Muscle of leg (tissue), 11 donors: Measurements from ENCODE around the gene KCND3. TPM values are rescaled to one million over a fixed set of nuclear protein-coding genes. Genes with fewer than 3 reads are reported as not detected.

ENCODE experiments used
- DNase-seq: peaks from one replicate; pipeline ENCODE4 v3.0.0; 2013
- H3K27ac ChIP-seq: one replicate; pipeline ENCODE4 v1.5.1; 2013; ENCODE audit warnings: mild to moderate bottlenecking, low read length, control low read depth
- H3K27me3 ChIP-seq: one replicate; pipeline ENCODE4 v1.6.1; 2013; ENCODE audit warnings: low read length; ENCODE audit not compliant: control insufficient read depth, insufficient read depth
- H3K36me3 ChIP-seq: one replicate; pipeline ENCODE4 v1.6.1; 2013; ENCODE audit warnings: low read length; ENCODE audit not compliant: control insufficient read depth, insufficient read depth
- H3K4me1 ChIP-seq: one replicate; pipeline ENCODE4 v1.6.1; 2013; ENCODE audit warnings: low read length; ENCODE audit not compliant: control insufficient read depth, insufficient read depth
- H3K4me3 ChIP-seq: one replicate; pipeline ENCODE4 v1.5.1; 2013; ENCODE audit warnings: low read length, control low read depth
- H3K9me3 ChIP-seq: replicated peaks from 2 replicates; pipeline ENCODE4 v1.6.1; 2013; ENCODE audit warnings: low read depth, low read length; ENCODE audit not compliant: control insufficient read depth
- WGBS: methylation state at CpG from one replicate; pipeline ENCODE4 v1.1.5; 2013; ENCODE audit warnings: missing lambda C conversion rate; ENCODE audit not compliant: insufficient coverage; 5-methylcytosine and 5-hydroxymethylcytosine counted together
- polyA plus RNA-seq, 8 donors: library from polyadenylated mRNA; unstranded; fragments of 120-200 nt; gene quantifications; one replicate each; pipeline versions ENCODE4 v1.2.1 to v1.2.3, GENCODE V29; 2013; ENCODE audit warnings: inconsistent platforms in 1 of 8, low replicate concordance in 1 of 8; ENCODE audit not compliant: insufficient read length in 8 of 8, insufficient read depth in 1 of 8
- total RNA-seq: library from RNA; stranded (reverse); fragments of 120-200 nt; gene quantifications from one replicate; pipeline ENCODE4 v1.2.4, GENCODE V29; 2013

KCND3 gene
- total and polyA plus RNA-seq, 9 donors = 0.84 to 1.9 (median 1.5) TPM

DNA sequence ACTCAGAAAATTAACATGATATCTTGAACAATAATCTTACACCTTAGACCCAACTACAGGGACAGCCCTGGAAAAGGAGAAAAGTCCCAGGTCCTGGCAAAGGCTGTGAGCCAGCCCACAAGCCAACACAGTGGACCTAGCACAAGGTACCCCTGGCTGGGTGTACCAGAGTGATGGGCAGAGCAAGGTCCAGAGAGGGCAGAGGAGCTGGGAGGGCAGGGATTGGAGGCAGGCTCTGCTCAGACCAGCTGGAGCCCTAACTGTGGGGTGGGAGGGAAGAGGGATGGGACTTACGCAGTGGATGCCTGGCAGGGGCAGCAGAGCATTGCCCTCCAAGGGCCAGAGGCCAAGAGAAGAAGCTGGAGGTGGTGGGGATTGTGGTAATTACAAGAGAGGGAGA, 101.6 kb downstream of the KCND3 start:
- H3K4me3 ChIP-seq = no peak overlapping the region
- H3K27ac ChIP-seq = no peak overlapping the region
- 78% methylated on average over 1 of the region's 1 CpG for WGBS
- no peaks in the 10 kb centered on the region for H3K36me3 ChIP-seq
- no peak for DNase-seq
- H3K9me3 ChIP-seq = no peaks in the 10 kb centered on the region
- H3K27me3 ChIP-seq = peaks cover under 1% of the 10 kb centered on the region
- H3K4me1 ChIP-seq = peaks cover 12% of the 10 kb centered on the region

- H3K27ac ChIP-seq = no peak overlapping the region
- no peaks in the 10 kb centered on the region for H3K36me3 ChIP-seq
- no peaks in the 10 kb centered on the region for H3K9me3 ChIP-seq
- 52% methylated on average over 3 of the region's 3 CpGs for WGBS
- no peak overlapping the region for H3K4me3 ChIP-seq
- peaks cover 17% of the 10 kb centered on the region for H3K4me1 ChIP-seq
- H3K27me3 ChIP-seq = no peaks in the 10 kb centered on the region
- DNase-seq = no peak
Observed at GRCh38 chr1:111887385-111887784, 102.1 kb downstream of the KCND3 start.

GRCh38 chr1:111886741-111887140, 102.7 kb downstream of the KCND3 start:
- H3K9me3 ChIP-seq = no peaks in the 10 kb centered on the region
- no peaks in the 10 kb centered on the region for H3K36me3 ChIP-seq
- H3K27me3 ChIP-seq = no peaks in the 10 kb centered on the region
- H3K27ac ChIP-seq = peak overlapping the region; percentile 42
- DNase-seq = peak; percentile 16
- peaks cover 24% of the 10 kb centered on the region for H3K4me1 ChIP-seq
- whole genome bisulfite sequencing = 43% methylated on average over 1 of the region's 2 CpGs
- H3K4me3 ChIP-seq = no peak overlapping the region

GRCh38 chr1:111884772-111885443, 104.6 kb downstream of the KCND3 start:
- H3K27me3 ChIP-seq = no peaks in the 10 kb centered on the region
- no peak for DNase-seq
- H3K4me1 ChIP-seq = peaks cover 40% of the 10 kb centered on the region
- H3K4me3 ChIP-seq = no peak overlapping the region
- H3K27ac ChIP-seq = no peak overlapping the region
- WGBS = no CpG with 5 or more reads among the region's 8 CpGs
- H3K36me3 ChIP-seq = no peaks in the 10 kb centered on the region
- no peaks in the 10 kb centered on the region for H3K9me3 ChIP-seq

GRCh38 chr1:111882986-111883560, 106.4 kb downstream of the KCND3 start:
- Histone ChIP-seq H3K27me3 (no peaks in the 10 kb centered on the region), H3K4me1 (peaks cover 54% of the 10 kb centered on the region), H3K27ac (no peak overlapping the region), H3K4me3 (no peak overlapping the region), H3K36me3 (no peaks in the 10 kb centered on the region), H3K9me3 (no peaks in the 10 kb centered on the region)
- no peak for DNase-seq
- 65% methylated on average over 4 of the region's 10 CpGs for WGBS

DNA sequence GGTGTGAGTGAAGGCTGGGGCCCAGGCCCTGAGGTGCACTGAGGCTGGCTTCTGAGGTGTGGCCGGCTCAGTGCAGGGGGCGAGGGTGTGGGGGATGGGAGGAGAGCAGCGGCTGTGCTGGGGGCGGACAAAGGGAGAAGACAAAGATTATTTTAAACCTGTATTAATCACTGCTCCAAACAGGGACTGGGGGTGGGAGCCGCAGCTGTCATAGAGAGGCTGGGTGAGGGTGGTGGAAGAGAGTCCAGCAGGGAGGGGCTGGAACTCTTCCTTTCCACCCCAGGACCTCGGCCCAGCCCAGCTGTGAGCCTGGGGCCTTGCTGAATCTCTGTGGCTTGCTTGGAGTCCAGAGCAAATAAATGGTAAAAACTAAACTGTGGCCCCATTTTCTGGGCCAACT, 106.9 kb downstream of the KCND3 start:
- peak; percentile 47 for DNase-seq
- 60% methylated on average over 2 of the region's 6 CpGs for WGBS

DNA sequence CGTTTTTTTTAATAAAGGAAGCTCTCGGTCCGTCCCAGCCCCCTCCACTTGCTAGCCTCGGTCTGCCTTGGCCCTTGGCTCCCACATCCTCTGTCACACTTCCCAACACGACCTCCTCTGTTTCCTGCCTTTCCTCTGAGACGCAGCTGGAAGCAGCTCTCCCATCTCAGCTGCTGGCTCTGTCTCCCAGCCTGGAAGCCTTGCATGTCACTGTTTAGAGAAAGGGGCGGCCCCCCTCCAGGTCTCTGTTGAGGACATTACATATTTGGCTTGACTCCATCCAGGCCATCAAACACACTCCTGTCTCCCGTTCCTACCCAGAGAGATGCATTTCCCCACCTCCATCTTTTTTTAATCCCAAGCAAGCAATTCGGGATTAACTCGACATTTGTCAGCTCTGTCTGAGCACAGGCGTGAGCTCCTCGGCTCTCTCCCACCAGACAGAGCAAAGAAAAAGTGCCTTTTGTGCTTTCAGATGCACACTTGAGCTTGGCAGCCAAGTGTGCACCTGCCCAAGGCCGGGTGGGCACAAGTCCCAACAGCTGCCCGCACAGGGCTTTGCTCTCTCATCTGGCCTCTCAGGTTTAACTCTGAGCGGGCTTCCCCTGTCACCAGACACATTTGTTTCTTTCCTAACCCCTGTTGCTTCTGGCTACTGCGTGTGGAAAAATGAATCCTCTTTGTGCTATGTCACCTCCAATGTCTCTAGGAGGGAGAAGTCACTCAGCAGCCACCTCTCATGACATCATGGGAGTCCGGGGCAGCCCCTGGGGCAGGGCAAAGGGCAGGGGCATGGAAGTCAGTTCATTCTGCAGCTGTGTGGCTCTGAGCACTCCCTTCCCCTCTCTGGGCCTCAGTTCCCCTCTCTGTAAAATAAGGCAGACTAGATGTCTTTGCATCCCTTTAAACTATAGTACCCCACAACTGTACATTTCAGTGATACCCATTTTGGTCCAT, 108.3 kb downstream of the KCND3 start:
- Histone ChIP-seq H3K27ac (peak overlapping the region; percentile 68), H3K4me1 (peaks cover 44% of the 10 kb centered on the region), H3K4me3 (no peak overlapping the region), H3K9me3 (no peaks in the 10 kb centered on the region), H3K36me3 (no peaks in the 10 kb centered on the region), H3K27me3 (peaks cover 2% of the 10 kb centered on the region)
- 6% methylated on average over 14 of the region's 17 CpGs for WGBS
- peak; percentile 93 for DNase-seq

More for the DNA sequence above, 106.9 kb downstream of the KCND3 start:
- peak overlapping the region; percentile 47 for H3K27ac ChIP-seq
- peaks cover 51% of the 10 kb centered on the region for H3K4me1 ChIP-seq
- no peaks in the 10 kb centered on the region for H3K9me3 ChIP-seq
- H3K4me3 ChIP-seq = no peak overlapping the region
- H3K27me3 ChIP-seq = no peaks in the 10 kb centered on the region
- H3K36me3 ChIP-seq = no peaks in the 10 kb centered on the region

- Histone ChIP-seq H3K4me1 (peaks cover 44% of the 10 kb centered on the region), H3K4me3 (no peak overlapping the region), H3K9me3 (no peaks in the 10 kb centered on the region), H3K27ac (no peak overlapping the region), H3K27me3 (peaks cover 3% of the 10 kb centered on the region), H3K36me3 (no peaks in the 10 kb centered on the region)
- no peak for DNase-seq
- WGBS = 38% methylated on average over 2 of the region's 4 CpGs
Observed at GRCh38 chr1:111879081-111879480, 110.4 kb downstream of the KCND3 start.

DNA sequence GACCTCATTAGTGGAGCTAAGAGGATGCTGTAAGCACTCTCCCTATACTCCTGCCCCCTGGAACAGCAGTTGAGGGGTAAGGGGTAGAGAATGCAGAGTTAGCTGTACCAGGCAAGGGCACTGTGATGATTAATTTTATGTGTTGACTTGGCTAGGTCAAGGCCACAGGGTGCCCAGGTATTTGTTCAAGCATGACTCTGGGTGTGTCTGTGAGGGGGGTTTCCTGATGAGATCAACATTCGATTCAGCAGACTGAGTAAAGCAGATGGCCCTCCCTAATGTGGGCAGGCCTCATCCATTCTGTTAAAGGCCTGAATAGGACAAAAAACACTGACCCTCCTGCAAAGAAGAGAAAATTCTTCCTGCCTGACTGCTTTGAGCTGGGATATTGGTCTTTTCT, 110.8 kb downstream of the KCND3 start:
- peaks cover 44% of the 10 kb centered on the region for H3K4me1 ChIP-seq
- peaks cover 4% of the 10 kb centered on the region for H3K27me3 ChIP-seq
- no peaks in the 10 kb centered on the region for H3K9me3 ChIP-seq
- no peak for DNase-seq
- no peaks in the 10 kb centered on the region for H3K36me3 ChIP-seq
- no peak overlapping the region for H3K27ac ChIP-seq
- no CpG with 5 or more reads among the region's 1 CpG for WGBS
- H3K4me3 ChIP-seq = no peak overlapping the region

GRCh38 chr1:111878091-111878490, 111.4 kb downstream of the KCND3 start:
- no peaks in the 10 kb centered on the region for H3K9me3 ChIP-seq
- 45% methylated on average over 5 of the region's 7 CpGs for WGBS
- H3K27me3 ChIP-seq = peaks cover 4% of the 10 kb centered on the region
- H3K27ac ChIP-seq = no peak overlapping the region
- H3K4me1 ChIP-seq = peaks cover 44% of the 10 kb centered on the region
- H3K4me3 ChIP-seq = no peak overlapping the region
- no peaks in the 10 kb centered on the region for H3K36me3 ChIP-seq
- DNase-seq = peak; percentile 22
